Astrocyte (in vitro differentiated cells and primary cell): Measurements from ENCODE around the gene CLASP1. TPM values are rescaled to one million over a fixed set of nuclear protein-coding genes. Genes with fewer than 3 reads are reported as not detected.

Experiments used
- DNase-seq: peaks from one replicate; pipeline ENCODE4 v3.0.0-alpha.2; 2010; ENCODE audit warnings: low read depth
- FAIRE-seq: peaks from 2 replicates; lab custom pipeline; 2011; peaks lifted over from hg19 to GRCh38; lab: Jason Lieb, UNC
- H2AFZ ChIP-seq: 2 replicates; pipeline ENCODE4 v1.6.0; 2012; ENCODE audit warnings: low read depth, low read length, inconsistent platforms
- H3K27ac ChIP-seq: 2 replicates; pipeline ENCODE4 v1.5.1; 2011; ENCODE audit warnings: low read depth, low read length, inconsistent platforms
- H3K27me3 ChIP-seq: 2 replicates; pipeline ENCODE4 v1.6.0; 2011; ENCODE audit warnings: low read length, inconsistent platforms; ENCODE audit not compliant: insufficient read depth
- H3K36me3 ChIP-seq: 2 replicates; pipeline ENCODE4 v1.5.1; 2011; ENCODE audit warnings: low read length, inconsistent platforms; ENCODE audit not compliant: insufficient read depth
- H3K4me1 ChIP-seq: 2 replicates; pipeline ENCODE4 v1.5.1; 2011; ENCODE audit warnings: low read length, inconsistent platforms; ENCODE audit not compliant: insufficient read depth
- H3K4me2 ChIP-seq: 2 replicates; pipeline ENCODE4 v1.6.0; 2012; ENCODE audit warnings: low read length, inconsistent platforms
- H3K4me3 ChIP-seq: 2 replicates; pipeline ENCODE4 v1.5.1; 2011; ENCODE audit warnings: low read depth, mild to moderate bottlenecking, low read length, inconsistent platforms; ENCODE audit not compliant: insufficient read depth
- H3K79me2 ChIP-seq: 2 replicates; pipeline ENCODE4 v1.6.0; 2012; ENCODE audit warnings: mild to moderate bottlenecking, low read length, inconsistent platforms; ENCODE audit not compliant: insufficient read depth
- H3K9ac ChIP-seq: 2 replicates; pipeline ENCODE4 v1.6.0; 2012; ENCODE audit warnings: mild to moderate bottlenecking, low read length, inconsistent platforms
- H3K9me3 ChIP-seq: 2 replicates; pipeline ENCODE4 v1.5.1; 2012; ENCODE audit warnings: low read depth, mild to moderate bottlenecking, low read length, inconsistent platforms; ENCODE audit not compliant: insufficient read depth
- H4K20me1 ChIP-seq: 2 replicates; pipeline ENCODE4 v1.6.0; 2012; ENCODE audit warnings: low read length, inconsistent platforms; ENCODE audit not compliant: insufficient read depth
- H3K27ac Mint-ChIP-seq: one replicate; pipeline ENCODE4 v1.8.0; 2021; ENCODE audit warnings: mild to moderate bottlenecking, mixed read lengths; ENCODE audit not compliant: unreplicated experiment
- H3K27me3 Mint-ChIP-seq: one replicate; pipeline ENCODE4 v1.8.0; 2021; ENCODE audit warnings: low read depth, mixed read lengths; ENCODE audit not compliant: unreplicated experiment
- H3K36me3 Mint-ChIP-seq: one replicate; pipeline ENCODE4 v1.8.0; 2021; ENCODE audit warnings: low read depth, mixed read lengths; ENCODE audit not compliant: unreplicated experiment
- H3K4me1 Mint-ChIP-seq: one replicate; pipeline ENCODE4 v1.8.0; 2021; ENCODE audit warnings: low read depth, mixed read lengths; ENCODE audit not compliant: unreplicated experiment
- H3K4me3 Mint-ChIP-seq: one replicate; pipeline ENCODE4 v1.8.0; 2021; ENCODE audit warnings: mild to moderate bottlenecking, moderate library complexity, mixed read lengths; ENCODE audit not compliant: unreplicated experiment
- H3K9me3 Mint-ChIP-seq: one replicate; pipeline ENCODE4 v1.8.0; 2021; ENCODE audit warnings: mild to moderate bottlenecking, mixed read lengths; ENCODE audit not compliant: unreplicated experiment
- CTCF ChIP-seq: IDR thresholded peaks from 2 replicates; pipeline ENCODE4 v1.5.1; 2011; ENCODE audit warnings: low read depth, mild to moderate bottlenecking, inconsistent platforms, low read length, moderate library complexity; ENCODE audit not compliant: insufficient read depth
- EZH2 ChIP-seq: IDR thresholded peaks from 2 replicates; pipeline ENCODE4 v1.6.1; 2012; ENCODE audit warnings: mild to moderate bottlenecking, low read length, inconsistent platforms; ENCODE audit not compliant: insufficient read depth
- total RNA-seq: library from RNA; stranded (reverse); gene quantifications from 2 replicates; pipeline ENCODE4 v1.2.1, GENCODE V29; 2021

CLASP1 gene
- total RNA-seq, 1 donor from 2014 or later, result 56.7 TPM

- Histone ChIP-seq H3K27ac (no peak overlapping the region), H3K9me3 (no peaks in the 10 kb centered on the region), H3K36me3 (no peaks in the 10 kb centered on the region), H3K4me1 (no peaks in the 10 kb centered on the region), H3K4me2 (no peak overlapping the region), H3K79me2 (peaks cover 83% of the 10 kb centered on the region), H3K9ac (no peak overlapping the region), H4K20me1 (peaks cover 41% of the 10 kb centered on the region), H2AFZ (no peak overlapping the region), H3K4me3 (no peak overlapping the region), H3K27me3 (no peaks in the 10 kb centered on the region)
- TF ChIP-seq EZH2 (no peak), CTCF (no peak)
- no peak overlapping the region for H3K4me3 Mint-ChIP-seq
- H3K9me3 Mint-ChIP-seq, result peaks cover 2% of the 10 kb centered on the region
- H3K36me3 Mint-ChIP-seq, result peaks cover 2% of the 10 kb centered on the region
- no peaks in the 10 kb centered on the region for H3K27me3 Mint-ChIP-seq
- no peak overlapping the region for H3K27ac Mint-ChIP-seq
- H3K4me1 Mint-ChIP-seq, result no peaks in the 10 kb centered on the region
- FAIRE-seq (no peak), DNase-seq (no peak)
Measured at GRCh38 chr2:121627525-121628050, 21.7 kb downstream of the CLASP1 start.

- Histone ChIP-seq H3K4me1 (no peaks in the 10 kb centered on the region), H3K4me2 (no peak overlapping the region), H3K79me2 (peaks cover 83% of the 10 kb centered on the region), H3K36me3 (no peaks in the 10 kb centered on the region), H3K27ac (no peak overlapping the region), H3K4me3 (no peak overlapping the region), H3K9me3 (no peaks in the 10 kb centered on the region), H3K9ac (no peak overlapping the region), H4K20me1 (peaks cover 38% of the 10 kb centered on the region), H2AFZ (no peak overlapping the region), H3K27me3 (no peaks in the 10 kb centered on the region)
- Mint-ChIP-seq H3K4me3 (no peak overlapping the region), H3K4me1 (no peaks in the 10 kb centered on the region), H3K27me3 (no peaks in the 10 kb centered on the region), H3K36me3 (peaks cover 2% of the 10 kb centered on the region), H3K27ac (no peak overlapping the region), H3K9me3 (peaks cover 2% of the 10 kb centered on the region)
- DNase-seq (peak; percentile 13), FAIRE-seq (no peak)
- TF ChIP-seq CTCF (no peak), EZH2 (no peak)
Measured at GRCh38 chr2:121626777-121627524, 22.3 kb downstream of the CLASP1 start.

- Histone ChIP-seq H3K9me3 (no peaks in the 10 kb centered on the region), H3K27ac (no peak overlapping the region), H2AFZ (no peak overlapping the region), H4K20me1 (peaks cover 38% of the 10 kb centered on the region), H3K9ac (no peak overlapping the region), H3K4me2 (no peak overlapping the region), H3K36me3 (no peaks in the 10 kb centered on the region), H3K4me3 (no peak overlapping the region), H3K79me2 (peaks cover 80% of the 10 kb centered on the region), H3K27me3 (no peaks in the 10 kb centered on the region), H3K4me1 (no peaks in the 10 kb centered on the region)
- Mint-ChIP-seq H3K36me3 (peaks cover 2% of the 10 kb centered on the region), H3K27me3 (no peaks in the 10 kb centered on the region), H3K9me3 (peaks cover 2% of the 10 kb centered on the region), H3K4me1 (no peaks in the 10 kb centered on the region), H3K27ac (no peak overlapping the region), H3K4me3 (no peak overlapping the region)
- no peak for FAIRE-seq
- TF ChIP-seq EZH2 (no peak), CTCF (no peak)
- no peak for DNase-seq
Measured at GRCh38 chr2:121625953-121626352, 23.3 kb downstream of the CLASP1 start.
